HG02943 (cell line): ENCODE results near the gene PARD3.
"Not testable (repeated sequence)": the region's sequence is repeated elsewhere in the genome, so short reads cannot be mapped to it uniquely, and the experiment has no call there.

Source experiments
- ATAC-seq: cut with Tn5 transposase; IDR thresholded peaks from one replicate; pipeline ENCODE4 v1.9.1; 2021; ENCODE audit warnings: mild to moderate bottlenecking, low read depth, moderate library complexity; ENCODE audit not compliant: unreplicated experiment

The PARD3 gene

GRCh38 chr10:34081347-34081743, 733.8 kb downstream of the PARD3 start:
- ATAC-seq = no peak

GRCh38 chr10:34080485-34081346, 734.4 kb downstream of the PARD3 start:
- ATAC-seq = no peak

GRCh38 chr10:34079702-34080484, 735.2 kb downstream of the PARD3 start:
- ATAC-seq = no peak

- ATAC-seq = no peak
These were observed 736.2 kb downstream of the PARD3 start for GRCh38 chr10:34078745-34079470.

- no peak for ATAC-seq
These were observed 736.9 kb downstream of the PARD3 start for GRCh38 chr10:34078017-34078744.

GRCh38 chr10:34076443-34076842, 738.7 kb downstream of the PARD3 start:
- ATAC-seq = no peak

GRCh38 chr10:34075254-34075926, 739.7 kb downstream of the PARD3 start:
- ATAC-seq = no peak

- ATAC-seq = no peak
These were observed 741.0 kb downstream of the PARD3 start for GRCh38 chr10:34074051-34074450.

- ATAC-seq = not testable (repeated sequence)
These were observed 747.4 kb downstream of the PARD3 start for GRCh38 chr10:34067741-34068140.

- no peak for ATAC-seq
These were observed 751.5 kb downstream of the PARD3 start for GRCh38 chr10:34063592-34063991.

- ATAC-seq = no peak
These were observed 753.3 kb downstream of the PARD3 start for GRCh38 chr10:34061841-34062240.
